HG03354 (cell line): Measurements from ENCODE around the gene PIK3CG.

Source experiments
- ATAC-seq: cut with Tn5 transposase; IDR thresholded peaks from one replicate; pipeline ENCODE4 v1.9.1; 2021; ENCODE audit warnings: mild to moderate bottlenecking; ENCODE audit not compliant: unreplicated experiment, poor library complexity, severe bottlenecking

PIK3CG gene

DNA sequence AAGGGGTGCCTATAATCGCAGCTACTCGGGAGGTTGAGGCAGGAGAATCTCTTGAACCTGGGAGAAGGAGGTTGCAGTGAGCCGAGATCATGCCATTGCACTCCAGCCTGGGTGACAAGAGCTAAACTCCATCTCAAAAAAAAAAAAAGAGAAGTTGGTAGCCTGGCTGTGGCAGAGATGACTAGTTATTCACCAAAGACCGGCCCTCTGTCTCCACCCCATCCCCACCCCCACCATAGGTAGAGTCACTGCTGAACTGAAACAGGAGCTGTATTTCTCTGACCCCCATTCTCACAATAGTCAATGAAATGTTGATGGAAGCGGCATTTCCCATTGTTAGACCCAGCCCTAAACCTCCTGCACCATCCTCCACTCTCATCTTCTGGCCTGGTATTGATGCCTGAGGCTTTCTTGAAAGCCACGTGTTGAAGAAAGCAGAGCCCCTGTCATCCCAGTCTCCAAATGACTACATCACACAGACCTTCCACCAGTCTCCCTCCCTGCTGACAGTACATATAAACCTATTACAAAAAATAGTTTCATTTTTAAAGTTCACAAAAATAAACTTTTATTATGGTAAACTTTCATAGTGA, 9.4 kb upstream of the PIK3CG start:
- no peak for ATAC-seq

DNA sequence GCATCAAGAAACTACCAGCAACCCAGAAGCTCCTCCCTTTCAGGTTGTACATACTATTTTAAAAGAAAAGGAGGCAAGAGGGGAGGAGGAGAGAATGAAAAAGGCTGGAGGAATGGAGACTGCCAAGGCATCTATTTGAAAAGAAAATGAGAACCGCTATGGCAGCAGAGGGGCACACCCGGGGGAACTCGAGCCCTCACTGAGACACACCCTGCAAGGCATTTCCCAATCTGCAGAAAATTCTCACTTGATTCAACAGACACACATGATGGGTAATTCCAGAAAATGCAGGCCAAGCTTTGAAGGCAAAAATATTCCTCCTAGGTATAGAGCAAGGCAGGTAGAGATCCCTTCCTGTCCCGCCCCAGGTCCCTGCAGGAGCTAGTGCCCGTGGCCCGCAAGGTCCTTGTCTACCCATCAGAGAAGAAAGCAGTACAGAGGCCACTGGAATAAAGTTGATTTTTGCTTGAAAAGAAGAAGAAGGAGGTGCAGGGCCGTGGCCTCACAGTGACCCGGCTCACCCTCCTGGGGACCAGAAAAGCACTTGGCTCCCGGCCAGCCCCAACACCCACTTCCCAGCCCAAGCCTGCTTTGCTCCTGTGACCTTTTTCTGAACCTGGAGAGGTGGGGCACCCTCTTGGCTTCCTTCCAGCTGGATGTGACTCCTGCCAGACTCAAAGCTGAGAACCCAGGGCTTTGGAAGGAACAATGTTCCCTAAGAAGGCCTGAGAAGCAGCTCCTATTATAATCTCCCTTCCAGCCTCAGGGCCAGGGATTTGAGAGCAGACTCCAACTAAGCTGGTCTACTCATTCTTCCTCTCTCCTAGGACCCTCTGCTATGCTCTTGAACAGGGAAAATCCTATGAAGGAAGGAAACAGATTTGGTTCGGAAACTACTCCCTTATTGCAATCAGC, 6.2 kb upstream of the PIK3CG start:
- ATAC-seq = no peak

DNA sequence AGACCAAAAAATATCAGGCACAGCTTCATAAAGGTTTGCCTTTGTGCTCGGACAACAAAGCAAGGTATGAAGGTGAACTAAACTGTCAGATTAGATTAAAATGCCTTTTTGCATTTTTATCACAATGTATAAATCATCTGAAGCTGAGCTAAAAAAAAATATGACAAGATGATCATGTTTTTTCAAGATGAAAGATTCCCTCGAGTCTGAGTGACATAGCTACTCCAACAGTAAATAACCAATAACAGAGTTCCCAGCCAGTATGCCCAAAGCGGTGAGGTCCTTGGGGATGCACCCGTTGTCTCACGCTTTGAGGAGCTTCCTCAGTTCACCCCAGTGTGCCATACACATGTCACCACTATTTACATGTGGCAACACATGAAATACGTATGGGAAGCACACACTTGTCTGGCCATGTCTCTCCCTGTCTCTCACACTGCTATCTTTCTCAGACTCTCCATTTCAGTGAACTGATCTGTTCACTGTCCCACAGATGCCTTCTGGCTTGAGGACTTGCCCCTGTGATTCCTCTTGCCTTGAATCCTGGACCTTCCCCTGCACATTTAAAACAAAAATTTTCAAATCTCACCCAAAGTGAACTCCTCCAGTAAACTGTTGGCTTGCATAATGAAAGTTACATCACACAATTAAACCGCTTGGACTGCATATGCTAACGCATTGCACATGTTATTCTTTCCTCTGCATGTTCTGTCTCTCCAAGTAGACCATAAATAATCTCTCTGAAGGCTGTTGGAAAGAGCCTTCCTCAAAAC, 2.6 kb upstream of the PIK3CG start:
- no peak for ATAC-seq

DNA sequence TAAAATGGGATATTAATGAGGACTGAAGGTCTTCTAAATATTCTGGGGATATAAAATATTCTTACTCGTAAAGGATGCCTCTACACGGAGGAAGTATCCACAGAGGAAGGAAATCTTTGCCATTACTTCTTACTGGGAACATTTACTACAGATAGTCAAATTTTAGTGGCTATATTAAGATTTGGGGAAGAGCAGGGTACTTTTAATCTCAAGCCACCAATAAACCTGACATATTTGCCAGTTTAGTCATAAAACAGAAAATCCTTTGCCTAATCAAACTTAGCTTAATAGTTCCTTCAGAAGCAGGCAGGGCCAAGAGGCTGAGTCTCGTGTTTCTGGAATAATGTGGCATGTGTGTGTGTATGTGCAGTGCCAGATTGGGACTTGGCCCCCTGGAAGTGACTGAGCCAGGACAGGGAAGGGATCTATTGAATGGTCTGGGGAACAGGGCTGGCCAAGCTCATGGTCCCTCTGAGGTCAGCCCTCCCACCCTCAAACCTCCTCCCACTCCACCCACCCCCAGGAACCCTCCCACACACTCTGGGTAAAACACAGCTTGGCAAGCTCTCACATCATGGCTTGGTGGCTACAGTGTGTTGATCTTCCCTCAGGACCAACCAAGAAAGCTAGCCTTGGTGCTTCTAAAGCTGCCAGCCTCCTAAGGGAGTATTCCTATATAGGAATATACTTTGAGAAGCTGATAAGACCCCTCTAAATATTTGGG, 1.6 kb upstream of the PIK3CG start:
- no peak for ATAC-seq

DNA sequence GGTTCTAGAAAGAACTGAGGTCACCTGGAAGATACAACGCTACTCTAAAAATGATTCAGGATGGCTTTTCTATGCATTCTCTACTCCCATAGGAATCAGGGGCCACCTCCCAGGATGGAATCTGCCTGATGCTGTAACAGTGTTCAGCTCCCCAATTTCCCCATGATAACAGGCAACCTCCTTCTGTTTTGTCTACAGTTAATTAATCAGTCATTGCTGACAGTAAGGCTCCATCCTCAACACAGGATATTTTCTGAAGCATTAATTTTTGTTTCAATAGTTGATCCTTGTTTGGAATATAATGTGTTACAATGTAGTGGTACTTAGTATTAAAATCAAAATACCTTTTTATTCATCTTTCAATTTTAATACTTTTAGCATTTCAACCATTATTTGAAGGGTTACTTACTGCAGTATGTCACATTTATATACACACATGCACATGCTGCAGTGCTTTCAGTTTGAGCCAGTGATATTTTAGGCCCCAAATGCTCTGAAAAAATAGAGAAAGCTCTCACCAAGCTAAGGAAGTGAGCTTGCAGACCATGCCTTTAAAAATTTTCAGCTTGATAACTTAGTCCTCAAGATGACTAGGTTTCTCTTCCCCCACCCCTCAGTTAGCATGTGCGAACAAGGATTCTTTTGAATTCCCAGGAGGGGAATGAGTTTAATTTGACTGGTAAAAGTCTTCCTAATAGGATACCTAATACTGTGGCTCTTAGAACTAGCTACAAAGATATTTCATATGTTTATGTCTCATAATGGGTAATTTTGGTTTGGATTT, 592 bp upstream of the PIK3CG start:
- peak; percentile 39 for ATAC-seq

DNA sequence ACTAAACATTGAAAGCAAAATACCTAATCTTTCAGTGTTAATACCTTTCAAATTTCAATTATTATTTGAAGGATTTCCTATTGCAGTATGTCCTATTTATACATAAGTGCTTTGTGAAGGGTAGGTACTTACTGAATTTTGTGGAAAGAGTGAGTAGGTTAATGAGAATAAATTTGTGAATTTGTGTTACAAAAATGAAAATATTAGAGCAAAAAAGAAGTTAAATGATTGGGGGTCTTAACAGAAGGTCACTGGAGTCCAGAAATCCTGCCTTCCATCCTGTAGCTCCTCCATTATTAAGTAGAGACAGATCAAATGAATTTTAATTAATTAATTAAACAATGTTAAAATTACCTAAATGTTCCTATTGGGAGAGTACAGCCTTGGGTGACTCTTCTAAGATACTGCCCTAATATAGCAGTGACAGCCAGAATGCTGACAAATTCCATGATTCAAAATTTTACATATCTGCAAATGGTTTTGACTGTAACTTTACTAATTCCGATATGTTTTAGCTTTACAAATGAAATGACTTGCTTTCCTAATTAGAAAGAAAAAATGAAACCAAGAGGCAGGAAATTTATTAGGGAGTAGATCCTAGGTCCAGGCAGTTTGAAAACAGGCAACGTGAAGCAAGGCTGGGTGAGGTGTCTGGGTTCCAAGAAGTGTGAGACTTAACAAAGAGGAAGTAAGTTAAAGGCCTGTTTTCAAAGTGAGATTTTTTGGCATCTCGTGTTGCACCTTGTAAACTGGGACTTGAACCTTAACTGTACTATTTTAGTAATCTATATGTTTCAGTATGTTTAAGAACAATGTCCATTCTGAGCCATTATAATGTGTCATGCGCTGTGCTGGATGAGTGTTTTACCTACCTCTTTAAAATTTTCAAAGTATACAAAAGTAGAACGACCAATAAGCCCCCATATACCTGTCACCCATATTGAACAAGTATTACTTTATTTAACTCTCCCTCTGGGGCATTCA, 1.5 kb downstream of the PIK3CG start:
- peak; percentile 29 for ATAC-seq

DNA sequence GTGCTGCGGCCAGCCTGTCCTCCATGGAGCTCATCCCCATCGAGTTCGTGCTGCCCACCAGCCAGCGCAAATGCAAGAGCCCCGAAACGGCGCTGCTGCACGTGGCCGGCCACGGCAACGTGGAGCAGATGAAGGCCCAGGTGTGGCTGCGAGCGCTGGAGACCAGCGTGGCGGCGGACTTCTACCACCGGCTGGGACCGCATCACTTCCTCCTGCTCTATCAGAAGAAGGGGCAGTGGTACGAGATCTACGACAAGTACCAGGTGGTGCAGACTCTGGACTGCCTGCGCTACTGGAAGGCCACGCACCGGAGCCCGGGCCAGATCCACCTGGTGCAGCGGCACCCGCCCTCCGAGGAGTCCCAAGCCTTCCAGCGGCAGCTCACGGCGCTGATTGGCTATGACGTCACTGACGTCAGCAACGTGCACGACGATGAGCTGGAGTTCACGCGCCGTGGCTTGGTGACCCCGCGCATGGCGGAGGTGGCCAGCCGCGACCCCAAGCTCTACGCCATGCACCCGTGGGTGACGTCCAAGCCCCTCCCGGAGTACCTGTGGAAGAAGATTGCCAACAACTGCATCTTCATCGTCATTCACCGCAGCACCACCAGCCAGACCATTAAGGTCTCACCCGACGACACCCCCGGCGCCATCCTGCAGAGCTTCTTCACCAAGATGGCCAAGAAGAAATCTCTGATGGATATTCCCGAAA, 2.7 kb downstream of the PIK3CG start:
- no peak for ATAC-seq

DNA sequence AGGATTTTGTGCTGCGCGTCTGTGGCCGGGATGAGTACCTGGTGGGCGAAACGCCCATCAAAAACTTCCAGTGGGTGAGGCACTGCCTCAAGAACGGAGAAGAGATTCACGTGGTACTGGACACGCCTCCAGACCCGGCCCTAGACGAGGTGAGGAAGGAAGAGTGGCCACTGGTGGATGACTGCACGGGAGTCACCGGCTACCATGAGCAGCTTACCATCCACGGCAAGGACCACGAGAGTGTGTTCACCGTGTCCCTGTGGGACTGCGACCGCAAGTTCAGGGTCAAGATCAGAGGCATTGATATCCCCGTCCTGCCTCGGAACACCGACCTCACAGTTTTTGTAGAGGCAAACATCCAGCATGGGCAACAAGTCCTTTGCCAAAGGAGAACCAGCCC, 3.3 kb downstream of the PIK3CG start:
- ATAC-seq = no peak

DNA sequence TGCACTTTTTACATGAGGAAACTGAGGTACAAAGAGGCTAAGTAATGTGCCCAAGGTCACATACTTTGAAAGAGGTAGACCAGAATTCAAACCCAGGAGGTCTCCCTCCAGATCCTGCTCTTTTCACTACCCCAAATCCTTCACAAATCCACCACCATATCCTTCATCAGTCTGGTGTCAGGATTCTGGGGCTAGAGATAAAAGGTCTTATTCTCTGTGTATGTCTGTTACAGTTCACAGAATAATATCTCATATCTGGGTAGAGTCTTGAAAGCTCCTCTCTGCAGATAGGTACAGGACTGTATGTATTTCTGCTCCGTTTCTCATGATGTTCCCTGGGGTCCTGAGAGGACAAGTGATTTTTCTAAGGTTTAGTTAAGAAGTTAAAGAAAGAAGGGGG, 4.9 kb downstream of the PIK3CG start:
- no peak for ATAC-seq

DNA sequence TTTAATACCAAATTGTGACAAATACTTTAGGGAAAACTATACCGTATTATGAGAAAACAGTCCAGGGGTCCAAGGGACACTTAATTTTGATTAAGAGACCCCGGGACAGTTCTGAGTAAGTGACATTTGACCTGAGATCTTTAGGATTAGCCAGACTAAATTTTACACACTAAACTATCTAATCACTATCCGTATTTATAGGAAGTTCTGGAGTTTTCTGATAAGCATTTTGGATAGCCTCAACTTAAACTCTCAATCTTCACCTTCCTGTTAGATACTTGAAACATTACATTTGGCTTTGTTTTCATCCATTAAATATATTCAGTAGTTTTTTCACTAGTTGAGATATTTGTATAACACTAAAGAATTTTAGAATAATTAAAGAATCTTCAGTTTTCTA, 5.4 kb downstream of the PIK3CG start:
- no peak for ATAC-seq

DNA sequence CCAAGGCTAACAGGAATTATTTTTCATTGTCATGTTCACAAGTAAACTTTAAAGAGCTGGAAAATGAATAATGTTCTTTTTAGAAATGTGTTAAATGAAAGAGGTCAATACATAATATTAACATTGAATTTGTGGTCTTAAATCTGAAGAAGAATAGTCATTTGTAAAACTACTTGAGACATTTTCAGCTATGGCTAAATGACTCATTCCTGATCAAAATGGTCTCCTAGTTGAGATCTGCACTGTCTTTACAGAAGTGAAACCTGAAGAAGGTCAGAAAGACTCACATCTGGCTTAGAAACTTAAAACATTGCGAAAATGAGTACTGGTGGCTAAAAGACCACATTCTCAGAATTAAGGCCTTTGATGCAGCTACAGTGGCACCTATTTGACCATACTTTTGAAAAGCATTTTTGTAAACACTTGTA, 5.9 kb downstream of the PIK3CG start:
- ATAC-seq = peak; percentile 93

DNA sequence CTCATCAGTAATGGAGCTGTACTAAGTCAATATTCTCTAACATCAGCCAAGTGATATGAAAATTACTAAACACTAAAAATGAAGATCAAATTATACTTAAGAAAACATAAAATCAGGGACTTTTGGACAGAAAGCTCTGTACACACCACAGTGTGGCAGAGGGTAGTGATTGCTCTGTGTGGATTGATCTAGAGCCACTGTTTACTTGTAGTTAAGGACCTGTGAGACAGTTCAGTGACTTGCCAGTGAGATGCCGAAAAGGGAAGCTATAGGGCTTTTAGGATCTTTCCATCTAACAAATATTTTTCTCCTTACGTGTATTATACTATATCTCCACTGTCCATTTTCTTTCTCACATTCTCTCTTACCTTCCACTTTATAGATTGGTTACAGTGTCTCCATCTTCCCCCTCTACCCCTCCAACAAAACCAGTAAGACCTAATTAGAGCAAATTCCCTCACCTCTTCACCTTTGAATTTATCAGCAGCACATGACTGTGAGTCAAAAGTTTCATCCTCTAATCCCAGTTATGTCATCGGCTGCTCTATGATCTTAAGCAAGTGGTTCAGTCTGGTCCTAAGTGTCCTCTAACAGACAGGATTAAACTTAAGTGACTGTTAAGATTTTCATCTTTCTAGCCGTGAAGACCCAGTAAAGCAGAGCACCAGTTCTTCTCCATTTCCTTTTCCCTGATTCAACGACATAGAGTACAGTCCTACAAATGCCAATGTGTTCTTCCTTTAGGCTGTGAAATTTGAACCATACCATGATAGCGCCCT, 6.9 kb downstream of the PIK3CG start:
- ATAC-seq = no peak

DNA sequence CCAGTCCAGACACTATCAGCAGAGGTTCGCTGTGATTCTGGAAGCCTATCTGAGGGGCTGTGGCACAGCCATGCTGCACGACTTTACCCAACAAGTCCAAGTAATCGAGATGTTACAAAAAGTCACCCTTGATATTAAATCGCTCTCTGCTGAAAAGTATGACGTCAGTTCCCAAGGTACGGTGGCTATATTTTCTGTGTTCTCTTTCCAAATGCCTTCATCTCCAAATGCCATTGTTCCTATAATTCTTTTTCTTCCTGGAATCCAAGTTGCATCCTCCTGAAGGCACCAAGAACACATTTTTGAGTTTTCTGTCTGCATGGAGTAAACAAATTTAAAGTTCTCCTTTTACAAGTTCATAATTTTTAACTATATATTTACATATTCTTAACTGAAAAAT, 7.7 kb downstream of the PIK3CG start:
- no peak for ATAC-seq

DNA sequence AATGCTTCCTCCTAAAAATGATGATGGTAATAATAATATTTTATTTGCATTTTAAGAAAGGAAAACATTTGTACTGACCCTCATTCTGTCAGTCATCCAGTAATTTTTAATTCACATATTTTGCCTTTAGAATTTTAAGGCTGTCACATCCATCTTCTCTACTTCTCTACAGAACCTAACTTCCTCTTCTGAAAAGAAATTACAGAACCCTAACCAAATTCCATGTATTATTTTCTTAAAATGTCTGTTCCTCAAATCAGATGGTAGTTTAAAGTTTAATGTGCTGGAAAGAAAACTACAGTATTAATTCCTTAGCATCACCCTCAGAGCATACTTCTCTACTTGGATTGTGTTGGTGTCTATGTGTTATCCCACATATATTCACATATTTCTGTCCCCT, 9.0 kb downstream of the PIK3CG start:
- no peak for ATAC-seq

DNA sequence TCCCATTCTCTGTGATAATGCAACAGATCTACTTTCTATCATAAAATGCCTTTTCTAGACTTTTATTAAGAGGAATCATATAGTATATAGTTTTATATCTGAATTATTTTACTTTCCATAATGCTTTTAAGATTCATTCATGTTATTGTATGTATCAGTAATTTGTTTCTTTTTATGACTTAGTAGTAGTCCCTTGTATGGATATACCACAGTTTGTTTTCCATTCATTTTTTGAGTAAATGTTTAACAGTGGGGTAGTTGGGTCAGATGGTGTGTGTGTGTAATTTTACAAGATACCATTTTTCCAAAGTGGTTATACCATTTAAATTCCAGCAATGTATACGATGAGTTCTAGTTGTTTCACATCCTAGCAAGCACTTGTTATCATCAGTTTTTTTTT, 10.4 kb downstream of the PIK3CG start:
- ATAC-seq = no peak

DNA sequence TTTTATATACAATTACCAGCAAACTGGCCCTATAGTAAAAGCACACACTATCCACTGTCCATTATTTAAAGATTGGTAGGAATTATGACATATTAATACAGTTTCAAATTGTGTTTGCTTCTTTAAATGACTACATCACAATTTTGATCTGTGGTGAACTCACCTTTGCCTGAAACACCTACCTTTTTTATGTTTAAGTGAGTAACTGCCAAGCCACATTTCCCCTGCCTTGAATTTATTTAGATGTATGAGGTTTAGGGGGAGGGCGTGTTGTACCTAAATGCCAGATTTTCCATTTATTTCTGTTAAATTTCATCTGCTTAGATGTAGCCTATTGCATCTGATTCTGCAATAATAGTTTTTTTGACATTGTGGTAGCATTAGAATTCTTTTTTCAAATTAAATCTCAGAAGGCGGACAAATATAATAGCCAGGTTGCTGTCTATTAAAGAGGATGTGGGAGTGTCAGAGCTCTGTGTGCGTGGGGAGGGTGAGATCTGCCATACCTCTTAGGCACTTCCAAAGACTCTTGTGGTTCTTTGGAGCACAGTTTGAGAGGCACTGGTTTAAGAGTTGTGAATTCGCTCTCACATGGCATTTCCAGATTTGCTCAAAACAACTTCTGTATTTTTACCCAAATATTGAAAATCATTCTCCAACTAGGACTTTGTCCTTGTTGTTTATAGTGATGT, 13.8 kb downstream of the PIK3CG start:
- no peak for ATAC-seq
